Measurements from ENCODE around the gene DISC1.

Gene DISC1

GRCh38 chr1:231855361-231855760, 228.8 kb downstream of the DISC1 start (continued):
- TF ChIP-seq POU6F1 (CRISPR knock-in tag; IDR thresholded peaks at IDR 0.05; ENCODE audit: borderline replicate concordance, low read depth), result no peak
- TF ChIP-seq ZFP30 (CRISPR knock-in tag; IDR thresholded peaks at IDR 0.05), result no peak
- TF ChIP-seq SNAI2 (CRISPR knock-in tag; IDR thresholded peaks at IDR 0.05), result no peak
- TF ChIP-seq CREB5 (CRISPR knock-in tag; IDR thresholded peaks at IDR 0.05; ENCODE audit: low read depth), result no peak
- no peak for TF ChIP-seq CSRNP3 (CRISPR knock-in tag; IDR thresholded peaks at IDR 0.05)
- TF ChIP-seq TOX (CRISPR knock-in tag; IDR thresholded peaks at IDR 0.05; ENCODE audit: borderline replicate concordance), result no peak
- TF ChIP-seq TCF4 (CRISPR knock-in tag; IDR thresholded peaks at IDR 0.05; ENCODE audit: borderline replicate concordance), result no peak
- TF ChIP-seq ISL1 (CRISPR knock-in tag; IDR thresholded peaks at IDR 0.05), result no peak
- TF ChIP-seq ZC3H10 (CRISPR knock-in tag; IDR thresholded peaks at IDR 0.05), result no peak

- no peak for TF ChIP-seq ZNF70 (CRISPR knock-in tag; IDR thresholded peaks at IDR 0.05)
- TF ChIP-seq GLIS3 (CRISPR knock-in tag; IDR thresholded peaks at IDR 0.05), result no peak
- TF ChIP-seq TCF4 (CRISPR knock-in tag; IDR thresholded peaks at IDR 0.05; ENCODE audit: borderline replicate concordance), result no peak
- TF ChIP-seq RARB (CRISPR knock-in tag; IDR thresholded peaks at IDR 0.05), result no peak
- no peak for TF ChIP-seq CSRNP3 (CRISPR knock-in tag; IDR thresholded peaks at IDR 0.05)
- TF ChIP-seq ZNF565 (CRISPR knock-in tag; conservative IDR thresholded peaks at IDR 0.05; ENCODE audit: low read depth), result no peak
- TF ChIP-seq ISL1 (CRISPR knock-in tag; IDR thresholded peaks at IDR 0.05), result no peak
- no peak for TF ChIP-seq POU6F1 (CRISPR knock-in tag; IDR thresholded peaks at IDR 0.05; ENCODE audit: borderline replicate concordance, low read depth)
- TF ChIP-seq CREB5 (CRISPR knock-in tag; IDR thresholded peaks at IDR 0.05; ENCODE audit: low read depth), result no peak
- TF ChIP-seq BACH2 (CRISPR knock-in tag; IDR thresholded peaks at IDR 0.05; ENCODE audit: borderline replicate concordance), result no peak
- TF ChIP-seq TSHZ2 (CRISPR knock-in tag; IDR thresholded peaks at IDR 0.05), result no peak
- no peak for TF ChIP-seq ARNTL (CRISPR knock-in tag; IDR thresholded peaks at IDR 0.05; ENCODE audit: borderline replicate concordance, low read depth)
- no peak for TF ChIP-seq PPARA (CRISPR knock-in tag; IDR thresholded peaks at IDR 0.05; ENCODE audit: borderline replicate concordance)
- TF ChIP-seq CSDC2 (CRISPR knock-in tag; IDR thresholded peaks at IDR 0.05), result no peak
- TF ChIP-seq ZC3H10 (CRISPR knock-in tag; IDR thresholded peaks at IDR 0.05), result no peak
- TF ChIP-seq ZNF8 (CRISPR knock-in tag; IDR thresholded peaks at IDR 0.05), result no peak
- no peak for TF ChIP-seq SNAI2 (CRISPR knock-in tag; IDR thresholded peaks at IDR 0.05)
- TF ChIP-seq ESRRG (CRISPR knock-in tag; IDR thresholded peaks at IDR 0.05), result no peak
- TF ChIP-seq ZFP30 (CRISPR knock-in tag; IDR thresholded peaks at IDR 0.05), result no peak
- no peak for TF ChIP-seq TOX (CRISPR knock-in tag; IDR thresholded peaks at IDR 0.05; ENCODE audit: borderline replicate concordance)
- ATAC-seq, result no peak
Observed at GRCh38 chr1:231855926-231856325, 229.3 kb downstream of the DISC1 start.
